Lower leg skin (tissue), 4 donors: Measurements from ENCODE around the gene NPPA. TPM values are rescaled to one million over a fixed set of nuclear protein-coding genes. Genes with fewer than 3 reads are reported as not detected.

Experiments used
- DNase-seq, 2 donors: peaks; one replicate each; pipeline ENCODE4 v3.0.0-alpha.2; 2019; ENCODE audit warnings: low spot score in 2 of 2
- H3K4me3 ChIP-seq: fragments of 200-600 bp; sonication (generic); 2 replicates; pipeline ENCODE4 v1.5.1; 2017; ENCODE audit warnings: mild to moderate bottlenecking, low read depth; ENCODE audit not compliant: poor library complexity, severe bottlenecking
- POLR2A ChIP-seq, 2 donors: fragments of 450-650 bp; IDR thresholded peaks; one replicate each; pipeline ENCODE4 v1.6.1; 2016 to 2017; ENCODE audit warnings: antibody characterized with exemption in 2 of 2, mild to moderate bottlenecking in 1 of 2, moderate library complexity in 1 of 2
- WGBS, 2 donors: methylation state at CpG; one replicate each; pipeline ENCODE4 v1.1.5; 2018; 5-methylcytosine and 5-hydroxymethylcytosine counted together
- intact Hi-C: fragments of 100-400 bp; cut with DNase I; formaldehyde crosslinking; loops from one replicate; pipeline ENCODE4 v1.15.0; 2023; ENCODE audit warnings: low total_unique reads
- total RNA-seq, 4 donors: library from RNA; depleted of rRNA; stranded (reverse); fragments of >200 nt; gene quantifications; one replicate each; pipeline ENCODE4 v1.1.0, GENCODE V29; 2016
- TF ChIP-seq, protein P1 (sequence below), 3 donors: fragments of 450-650 bp; IDR thresholded peaks; one replicate each; pipeline ENCODE4 v1.5.1; 2016; ENCODE audit warnings: antibody characterized with exemption in 3 of 3, mild to moderate bottlenecking in 3 of 3, moderate library complexity in 2 of 3

Gene NPPA
- total RNA-seq, 4 donors from 2014 or later = not detected

DNA sequence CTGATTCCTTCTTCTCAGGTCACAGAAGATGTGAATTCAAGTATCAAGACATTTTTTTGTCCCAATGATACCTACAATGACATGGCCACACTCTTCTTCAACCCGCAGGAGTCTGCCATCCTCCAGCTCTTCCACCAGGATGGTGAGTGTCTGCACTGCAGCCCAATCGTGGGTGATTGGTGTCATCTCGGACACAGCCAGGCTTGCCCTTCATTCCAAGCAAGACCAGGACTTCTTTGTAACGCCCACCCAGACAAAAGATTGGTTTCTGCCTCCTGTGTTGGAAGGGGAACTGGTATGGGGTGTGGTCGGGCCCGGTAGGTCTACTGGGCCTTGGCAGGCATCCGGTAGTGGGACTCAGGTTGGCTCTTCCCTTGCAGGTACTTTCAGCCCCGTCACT, 14.1 kb downstream of the NPPA start:
- WGBS, 2 donors = 82 to 92% methylated on average over 8 of the region's 8 CpGs
- H3K4me3 ChIP-seq = no peak overlapping the region
- TF ChIP-seq, protein P1, sequence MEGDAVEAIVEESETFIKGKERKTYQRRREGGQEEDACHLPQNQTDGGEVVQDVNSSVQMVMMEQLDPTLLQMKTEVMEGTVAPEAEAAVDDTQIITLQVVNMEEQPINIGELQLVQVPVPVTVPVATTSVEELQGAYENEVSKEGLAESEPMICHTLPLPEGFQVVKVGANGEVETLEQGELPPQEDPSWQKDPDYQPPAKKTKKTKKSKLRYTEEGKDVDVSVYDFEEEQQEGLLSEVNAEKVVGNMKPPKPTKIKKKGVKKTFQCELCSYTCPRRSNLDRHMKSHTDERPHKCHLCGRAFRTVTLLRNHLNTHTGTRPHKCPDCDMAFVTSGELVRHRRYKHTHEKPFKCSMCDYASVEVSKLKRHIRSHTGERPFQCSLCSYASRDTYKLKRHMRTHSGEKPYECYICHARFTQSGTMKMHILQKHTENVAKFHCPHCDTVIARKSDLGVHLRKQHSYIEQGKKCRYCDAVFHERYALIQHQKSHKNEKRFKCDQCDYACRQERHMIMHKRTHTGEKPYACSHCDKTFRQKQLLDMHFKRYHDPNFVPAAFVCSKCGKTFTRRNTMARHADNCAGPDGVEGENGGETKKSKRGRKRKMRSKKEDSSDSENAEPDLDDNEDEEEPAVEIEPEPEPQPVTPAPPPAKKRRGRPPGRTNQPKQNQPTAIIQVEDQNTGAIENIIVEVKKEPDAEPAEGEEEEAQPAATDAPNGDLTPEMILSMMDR (IDR thresholded peaks at IDR 0.05) = no peak
- TF ChIP-seq POLR2A (IDR thresholded peaks at IDR 0.05) = no peak
- intact Hi-C loops = no loop called here
- DNase-seq = no peak

DNA sequence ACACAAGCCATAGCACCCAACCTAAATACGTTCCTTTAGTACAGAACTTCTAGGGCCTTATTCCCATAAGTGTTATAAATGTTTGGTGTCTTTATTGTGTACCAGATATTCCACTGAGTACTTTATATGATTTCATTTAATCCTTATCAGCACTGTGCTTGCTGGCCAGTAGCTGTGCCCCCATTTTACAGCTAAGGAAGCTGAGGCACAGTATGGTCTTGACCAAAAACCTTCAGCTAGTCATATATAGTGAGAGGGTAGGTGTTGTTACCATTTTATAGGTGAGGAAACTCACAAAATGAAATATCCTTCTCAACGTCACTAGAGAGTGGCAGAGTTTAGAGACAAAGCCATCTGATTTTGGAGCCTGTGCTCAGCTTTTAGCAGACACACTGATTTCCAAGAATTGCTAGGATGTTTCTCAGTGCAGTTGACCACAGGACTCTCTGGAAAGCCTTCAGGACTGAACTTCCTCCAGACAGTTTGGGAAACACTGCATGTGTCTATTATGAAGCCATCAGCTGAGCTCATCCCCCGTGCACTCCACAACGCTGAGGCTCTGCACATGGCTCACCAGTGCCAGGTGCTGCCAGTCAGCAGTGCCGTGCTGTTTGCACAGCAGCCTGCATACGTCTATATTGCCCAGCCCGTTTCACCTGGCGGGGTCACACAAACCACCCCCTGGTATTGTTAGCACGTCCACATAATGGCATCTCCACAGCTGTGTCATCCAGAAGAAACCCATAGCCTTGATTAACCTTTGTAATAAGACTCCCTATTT, 15.4 kb downstream of the NPPA start:
- TF ChIP-seq, protein P1 (IDR thresholded peaks at IDR 0.05) = no peak
- TF ChIP-seq POLR2A (IDR thresholded peaks at IDR 0.05) = no peak
- H3K4me3 ChIP-seq = no peak overlapping the region
- DNase-seq = no peak
- WGBS, 2 donors = 85 to 91% methylated on average over 9 of the region's 9 CpGs
- intact Hi-C loops = no loop called here

DNA sequence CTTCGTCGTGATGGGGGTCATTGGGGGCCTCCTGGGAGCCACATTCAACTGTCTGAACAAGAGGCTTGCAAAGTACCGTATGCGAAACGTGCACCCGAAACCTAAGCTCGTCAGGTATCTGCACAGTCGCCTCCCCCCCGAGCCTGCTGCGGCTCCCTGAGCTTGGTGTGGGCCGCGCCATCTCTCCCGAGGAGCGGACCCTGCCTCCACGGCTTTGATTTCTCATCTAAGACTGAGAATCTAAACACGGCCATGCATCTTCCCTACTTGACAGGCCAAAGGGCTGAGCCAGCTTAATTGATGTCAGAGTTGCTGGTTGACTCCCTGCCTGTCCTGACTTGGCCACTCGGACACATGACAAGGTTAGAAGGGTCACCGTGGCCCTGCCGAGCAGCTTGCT, 19.1 kb downstream of the NPPA start:
- intact Hi-C loops = no loop called here
- DNase-seq = no peak
- 93 to 94% methylated on average over 19 of the region's 19 CpGs for WGBS, 2 donors
- no peak for TF ChIP-seq POLR2A (IDR thresholded peaks at IDR 0.05)
- TF ChIP-seq, protein P1 (IDR thresholded peaks at IDR 0.05) = no peak
- no peak overlapping the region for H3K4me3 ChIP-seq

DNA sequence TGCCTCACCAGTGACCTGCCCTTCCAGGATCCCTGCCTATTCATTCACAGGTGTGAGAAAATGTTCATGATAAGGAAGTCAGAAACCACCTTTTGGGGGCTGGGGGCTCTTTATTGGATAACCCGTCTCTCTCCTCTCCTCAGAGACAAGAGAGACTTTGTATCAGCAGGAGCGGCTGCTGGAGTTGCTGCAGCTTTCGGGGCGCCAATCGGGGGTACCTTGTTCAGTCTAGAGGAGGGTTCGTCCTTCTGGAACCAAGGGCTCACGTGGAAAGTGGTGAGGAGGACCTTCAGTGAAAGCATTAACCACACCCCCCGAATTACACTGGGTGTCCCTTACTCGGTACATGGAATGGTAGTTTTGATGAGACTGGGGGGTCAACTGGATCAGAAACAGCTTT, 20.6 kb downstream of the NPPA start:
- DNase-seq = no peak
- TF ChIP-seq POLR2A (IDR thresholded peaks at IDR 0.05) = no peak
- TF ChIP-seq, protein P1 (IDR thresholded peaks at IDR 0.05) = no peak
- H3K4me3 ChIP-seq = no peak overlapping the region
- intact Hi-C loops = no loop called here
- WGBS, 2 donors = 96% methylated on average over 9 of the region's 9 CpGs

DNA sequence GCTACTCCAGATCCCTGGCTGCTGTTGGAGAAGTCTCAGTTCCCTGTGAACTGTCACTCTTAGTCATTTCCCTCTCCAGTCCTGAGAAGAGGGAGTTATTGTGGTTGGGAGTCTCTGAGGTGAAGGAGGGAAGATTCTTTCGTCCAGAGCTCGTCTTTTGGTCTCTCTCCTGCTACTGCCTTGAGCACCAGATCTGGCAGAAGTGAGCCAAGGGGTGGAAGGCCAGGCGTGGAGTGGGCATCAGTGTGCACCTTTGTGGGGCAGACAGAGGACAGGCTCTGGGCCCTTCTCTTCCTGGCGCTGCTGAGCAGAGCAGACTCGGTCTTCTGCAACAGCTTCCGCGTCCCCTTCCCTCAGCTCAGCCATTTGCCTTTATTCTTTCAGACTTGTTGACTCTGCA, 22.5 kb downstream of the NPPA start:
- WGBS, 2 donors = 89 to 94% methylated on average over 7 of the region's 7 CpGs
- no peak for TF ChIP-seq POLR2A (IDR thresholded peaks at IDR 0.05)
- TF ChIP-seq, protein P1 (IDR thresholded peaks at IDR 0.05) = no peak
- intact Hi-C loops = no loop called here
- H3K4me3 ChIP-seq = no peak overlapping the region
- DNase-seq = no peak
